ENCODE results near the gene TRIM44.

Gene TRIM44

DNA sequence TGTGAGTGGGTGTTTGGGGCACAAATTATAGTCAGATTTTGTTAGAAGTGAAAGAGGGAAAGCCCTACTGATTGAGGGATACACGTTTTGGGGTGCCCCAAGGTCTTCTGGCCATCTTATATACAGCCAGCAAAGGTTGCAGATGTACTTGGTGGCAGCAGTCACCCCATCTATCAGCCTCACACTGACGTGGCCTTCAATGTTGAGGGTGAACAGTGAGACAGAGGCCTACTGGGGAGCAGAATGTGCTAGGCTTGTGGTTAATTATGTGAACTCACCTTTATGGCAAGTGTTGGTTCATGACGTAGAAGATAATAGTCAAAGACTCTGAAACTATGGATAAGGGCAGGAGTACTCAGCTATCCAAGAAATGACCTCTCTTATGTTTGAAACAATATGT, 121.2 kb downstream of the TRIM44 start:
- no peaks in the 10 kb centered on the region for H3K27me3 ChIP-seq (ENCODE audit: low read length)
- H3K36me3 ChIP-seq (ENCODE audit: low read length) = no peaks in the 10 kb centered on the region
- H4K20me1 ChIP-seq (ENCODE audit: low read depth, low read length) = no peaks in the 10 kb centered on the region

DNA sequence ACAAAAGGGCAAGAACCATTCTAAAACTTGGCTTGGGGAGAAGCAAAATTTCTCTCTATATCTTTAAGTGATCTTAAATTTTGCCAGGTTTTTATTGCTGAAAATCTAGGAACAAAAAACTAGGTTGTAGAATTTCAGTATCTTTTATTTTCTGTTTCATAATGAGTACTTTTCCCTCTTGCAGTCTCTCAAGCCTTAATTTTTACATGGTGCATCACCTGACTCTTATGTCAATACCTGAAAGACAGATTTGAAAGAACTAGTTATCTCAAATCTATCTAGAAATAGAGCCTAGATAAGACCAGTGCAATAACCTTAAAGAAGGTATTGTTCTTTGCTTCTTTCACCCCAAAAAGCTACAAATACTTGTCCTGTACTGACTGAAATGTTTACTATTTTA, 122.1 kb downstream of the TRIM44 start:
- TF ChIP-seq, protein P1, sequence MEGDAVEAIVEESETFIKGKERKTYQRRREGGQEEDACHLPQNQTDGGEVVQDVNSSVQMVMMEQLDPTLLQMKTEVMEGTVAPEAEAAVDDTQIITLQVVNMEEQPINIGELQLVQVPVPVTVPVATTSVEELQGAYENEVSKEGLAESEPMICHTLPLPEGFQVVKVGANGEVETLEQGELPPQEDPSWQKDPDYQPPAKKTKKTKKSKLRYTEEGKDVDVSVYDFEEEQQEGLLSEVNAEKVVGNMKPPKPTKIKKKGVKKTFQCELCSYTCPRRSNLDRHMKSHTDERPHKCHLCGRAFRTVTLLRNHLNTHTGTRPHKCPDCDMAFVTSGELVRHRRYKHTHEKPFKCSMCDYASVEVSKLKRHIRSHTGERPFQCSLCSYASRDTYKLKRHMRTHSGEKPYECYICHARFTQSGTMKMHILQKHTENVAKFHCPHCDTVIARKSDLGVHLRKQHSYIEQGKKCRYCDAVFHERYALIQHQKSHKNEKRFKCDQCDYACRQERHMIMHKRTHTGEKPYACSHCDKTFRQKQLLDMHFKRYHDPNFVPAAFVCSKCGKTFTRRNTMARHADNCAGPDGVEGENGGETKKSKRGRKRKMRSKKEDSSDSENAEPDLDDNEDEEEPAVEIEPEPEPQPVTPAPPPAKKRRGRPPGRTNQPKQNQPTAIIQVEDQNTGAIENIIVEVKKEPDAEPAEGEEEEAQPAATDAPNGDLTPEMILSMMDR (IDR thresholded peaks at IDR 0.05; ENCODE audit: insufficient read depth, low read length, poor library complexity, severe bottlenecking) = no peak
- TF ChIP-seq EZH2phosphoT487 (conservative IDR thresholded peaks at IDR 0.05; ENCODE audit: low read length) = no peak
- Histone ChIP-seq H3K79me2 (ENCODE audit: insufficient read depth, low read length) (no peaks in the 10 kb centered on the region), H3K36me3 (ENCODE audit: low read length) (no peaks in the 10 kb centered on the region), H2AFZ (ENCODE audit: low read depth, low read length, severe bottlenecking) (no peak overlapping the region), H3F3A (ENCODE audit: insufficient read depth) (no peaks in the 10 kb centered on the region), H3K27ac (ENCODE audit: low read depth, low read length) (no peak overlapping the region), H3K9me2 (replicated peaks; ENCODE audit: insufficient read depth, low read length) (no peaks in the 10 kb centered on the region), H3K9me3 (ENCODE audit: insufficient read depth, low read length) (no peaks in the 10 kb centered on the region), H3K9ac (ENCODE audit: low read length) (no peak overlapping the region), H4K20me1 (ENCODE audit: low read depth, low read length) (no peaks in the 10 kb centered on the region), H3K27me3 (ENCODE audit: low read length) (no peaks in the 10 kb centered on the region), H3K4me3 (ENCODE audit: insufficient read depth, low read length, poor library complexity, severe bottlenecking) (no peak overlapping the region), H3K4me2 (ENCODE audit: low read depth, low read length, poor library complexity, severe bottlenecking) (no peak overlapping the region)

More for the DNA sequence above, 121.2 kb downstream of the TRIM44 start:
- Histone ChIP-seq H3K79me2 (ENCODE audit: insufficient read depth, low read length) (no peaks in the 10 kb centered on the region), H3F3A (ENCODE audit: insufficient read depth) (no peaks in the 10 kb centered on the region), H3K4me3 (ENCODE audit: insufficient read depth, low read length, poor library complexity, severe bottlenecking) (no peak overlapping the region), H3K9me3 (ENCODE audit: insufficient read depth, low read length) (no peaks in the 10 kb centered on the region), H3K9ac (ENCODE audit: low read length) (no peak overlapping the region), H3K9me2 (replicated peaks; ENCODE audit: insufficient read depth, low read length) (no peaks in the 10 kb centered on the region), H3K27ac (ENCODE audit: low read depth, low read length) (no peak overlapping the region), H2AFZ (ENCODE audit: low read depth, low read length, severe bottlenecking) (no peak overlapping the region), H3K4me2 (ENCODE audit: low read depth, low read length, poor library complexity, severe bottlenecking) (no peak overlapping the region)
- TF ChIP-seq, protein P1 (IDR thresholded peaks at IDR 0.05; ENCODE audit: insufficient read depth, low read length, poor library complexity, severe bottlenecking) = no peak
- no peak for TF ChIP-seq EZH2phosphoT487 (conservative IDR thresholded peaks at IDR 0.05; ENCODE audit: low read length)

DNA sequence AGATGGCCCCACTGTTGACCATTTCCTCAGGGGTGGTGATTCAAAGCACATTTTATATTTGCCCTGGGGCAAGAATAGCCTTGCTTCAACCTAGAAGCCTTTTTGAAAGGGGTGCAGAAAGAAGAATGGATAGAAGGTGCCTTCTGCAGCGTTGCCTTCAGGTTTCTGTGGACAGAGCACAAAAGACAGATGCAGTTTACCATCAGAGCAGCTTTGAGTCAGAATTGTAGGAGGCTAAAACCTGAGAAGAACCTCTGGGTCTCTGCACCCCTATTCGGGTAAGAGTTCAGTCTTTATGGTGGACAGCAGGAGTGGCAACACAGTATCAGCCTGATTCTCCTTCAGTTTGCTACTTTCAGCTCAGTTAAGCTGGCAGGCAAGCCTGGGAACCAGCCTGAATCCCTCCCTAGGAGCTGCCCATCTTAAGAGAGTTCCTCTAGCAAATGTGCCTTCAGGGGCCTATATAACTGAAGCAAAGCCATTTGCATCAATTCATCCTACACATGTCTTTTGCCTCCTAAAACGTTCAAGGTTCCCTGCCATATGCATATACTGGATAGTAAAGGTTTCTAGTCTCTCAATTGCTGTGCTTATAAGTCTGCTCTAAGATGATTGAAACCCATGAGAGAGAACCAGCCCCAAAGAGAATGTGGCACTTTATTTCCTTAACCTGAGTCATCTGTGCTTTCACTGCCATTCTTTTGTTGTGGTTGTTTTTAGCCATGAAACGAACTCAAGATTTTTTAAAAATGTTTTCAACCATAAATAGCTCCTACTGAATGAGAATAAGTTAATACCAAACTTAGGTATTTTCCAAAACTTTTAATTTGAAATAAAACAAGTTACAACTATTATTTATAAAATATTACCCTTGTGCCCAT, 123.0 kb downstream of the TRIM44 start:
- Histone ChIP-seq H3K27me3 (ENCODE audit: low read length) (no peaks in the 10 kb centered on the region), H3K27ac (ENCODE audit: low read depth, low read length) (no peak overlapping the region), H3K9me2 (replicated peaks; ENCODE audit: insufficient read depth, low read length) (no peaks in the 10 kb centered on the region), H3K36me3 (ENCODE audit: low read length) (no peaks in the 10 kb centered on the region), H4K20me1 (ENCODE audit: low read depth, low read length) (no peaks in the 10 kb centered on the region), H3K9me3 (ENCODE audit: insufficient read depth, low read length) (no peaks in the 10 kb centered on the region), H3F3A (ENCODE audit: insufficient read depth) (no peaks in the 10 kb centered on the region), H2AFZ (ENCODE audit: low read depth, low read length, severe bottlenecking) (no peak overlapping the region), H3K4me3 (ENCODE audit: insufficient read depth, low read length, poor library complexity, severe bottlenecking) (no peak overlapping the region), H3K79me2 (ENCODE audit: insufficient read depth, low read length) (no peaks in the 10 kb centered on the region), H3K4me2 (ENCODE audit: low read depth, low read length, poor library complexity, severe bottlenecking) (no peak overlapping the region), H3K9ac (ENCODE audit: low read length) (no peak overlapping the region)
- TF ChIP-seq EZH2phosphoT487 (conservative IDR thresholded peaks at IDR 0.05; ENCODE audit: low read length) = no peak
- TF ChIP-seq, protein P1 (IDR thresholded peaks at IDR 0.05; ENCODE audit: insufficient read depth, low read length, poor library complexity, severe bottlenecking) = no peak

Measured in SU-DHL-6 (cell line).